OCI-LY7 (cell line): ENCODE measurements around the gene SMARCAL1. TPM values are rescaled to one million over a fixed set of nuclear protein-coding genes. Genes with fewer than 3 reads are reported as not detected.

ENCODE experiments used
- BruUV-seq: library from RNA; stranded (reverse); fragments of 400-500 nt; replicated peaks from 2 replicates; lab custom pipeline; 2021; lab: Mats Ljungman, UMichigan
- CTCF ChIA-PET: fragments of 300-600 bp; sonication (Branson Sonifier 250); formaldehyde crosslinking; loops from one replicate; lab custom pipeline; 2022; ENCODE audit warnings: antibody characterized with exemption; ENCODE audit not compliant: unreplicated experiment; lab: Charles Lee
- POLR2A ChIA-PET: fragments of 300-600 bp; sonication (Branson Sonifier 250); formaldehyde crosslinking; loops from one replicate; lab custom pipeline; 2022; ENCODE audit warnings: antibody characterized with exemption; lab: Charles Lee
- DNase-seq: peaks from one replicate; pipeline ENCODE4 v3.0.0-alpha.2; 2015; ENCODE audit warnings: low spot score
- H2AFZ ChIP-seq: fragments of 200-600 bp; sonication (generic), shearing (Covaris generic); 2 replicates; pipeline ENCODE4 v1.6.1; 2014; ENCODE audit warnings: mild to moderate bottlenecking, antibody characterized with exemption, low read length, moderate library complexity
- H3K27ac ChIP-seq: fragments of 200-600 bp; sonication (generic); 2 replicates; pipeline ENCODE4 v1.5.1; 2014; ENCODE audit warnings: mixed run types, low read depth, mild to moderate bottlenecking, moderate library complexity, low read length, inconsistent platforms; ENCODE audit not compliant: poor library complexity, severe bottlenecking
- H3K36me3 ChIP-seq: fragments of 200-600 bp; sonication (generic); 2 replicates; pipeline ENCODE4 v1.6.1; 2014; ENCODE audit warnings: mild to moderate bottlenecking, antibody characterized with exemption, low read length, moderate library complexity, mixed read lengths; ENCODE audit not compliant: insufficient read depth
- H3K4me1 ChIP-seq: fragments of 200-600 bp; sonication (generic); 2 replicates; pipeline ENCODE4 v1.5.1; 2014; ENCODE audit warnings: mild to moderate bottlenecking, low read length; ENCODE audit not compliant: insufficient read depth, poor library complexity, severe bottlenecking
- H3K4me2 ChIP-seq: fragments of 200-600 bp; sonication (generic); 2 replicates; pipeline ENCODE4 v1.6.1; 2014; ENCODE audit warnings: mild to moderate bottlenecking, low read length
- H3K4me3 ChIP-seq: fragments of 200-600 bp; sonication (generic); 2 replicates; pipeline ENCODE4 v1.5.1; 2014; ENCODE audit warnings: mild to moderate bottlenecking, low read depth, low read length; ENCODE audit not compliant: poor library complexity, severe bottlenecking
- H3K79me2 ChIP-seq: fragments of 200-600 bp; sonication (generic); 2 replicates; pipeline ENCODE4 v1.6.1; 2016; ENCODE audit warnings: low read depth, mild to moderate bottlenecking, low read length, moderate library complexity, mixed read lengths; ENCODE audit not compliant: insufficient read depth
- H3K9me2 ChIP-seq: fragments of 200-600 bp; sonication (generic); 2 replicates; pipeline ENCODE4 v1.6.1; 2016; ENCODE audit warnings: mild to moderate bottlenecking, low read length, mixed read lengths; ENCODE audit not compliant: insufficient read depth
- H3K9me3 ChIP-seq: fragments of 200-600 bp; sonication (generic); 2 replicates; pipeline ENCODE4 v1.6.1; 2014; ENCODE audit warnings: mild to moderate bottlenecking, mixed run types, low read length, mixed read lengths
- H4K20me1 ChIP-seq: fragments of 200-600 bp; sonication (generic); 2 replicates; pipeline ENCODE4 v1.6.1; 2014; ENCODE audit warnings: mild to moderate bottlenecking, antibody characterized with exemption, low read length, moderate library complexity, mixed read lengths; ENCODE audit not compliant: insufficient read depth
- CTCF ChIP-seq: fragments of 200-600 bp; sonication (generic); conservative IDR thresholded peaks from 2 replicates; pipeline ENCODE4 v1.5.1; 2014; ENCODE audit warnings: mild to moderate bottlenecking, antibody characterized with exemption, low read length, moderate library complexity, mixed read lengths
- EZH2phosphoT487 ChIP-seq: fragments of 200-600 bp; sonication (generic); IDR thresholded peaks from 2 replicates; pipeline ENCODE4 v1.6.1; 2018; ENCODE audit warnings: low read depth, borderline replicate concordance, mild to moderate bottlenecking, mixed run types, antibody characterized with exemption, low read length, moderate library complexity, mixed read lengths
- intact Hi-C: fragments of 100-400 bp; cut with micrococcal nuclease; formaldehyde crosslinking; loops from one replicate; pipeline ENCODE4 v1.10.0; 2022; ENCODE audit not compliant: unreplicated experiment
- total RNA-seq, 2 experiments: library from RNA; depleted of rRNA in 1 of 2; stranded (reverse); fragments of >200 nt in 1 of 2; shearing (Covaris generic) in 1 of 2; gene quantifications; 2 replicates each; pipeline ENCODE4 v1.2.3, GENCODE V29; 2014 to 2022

SMARCAL1 gene
- total RNA-seq, 2 experiments from 2014 or later, result 12.2 to 26.1 TPM

DNA sequence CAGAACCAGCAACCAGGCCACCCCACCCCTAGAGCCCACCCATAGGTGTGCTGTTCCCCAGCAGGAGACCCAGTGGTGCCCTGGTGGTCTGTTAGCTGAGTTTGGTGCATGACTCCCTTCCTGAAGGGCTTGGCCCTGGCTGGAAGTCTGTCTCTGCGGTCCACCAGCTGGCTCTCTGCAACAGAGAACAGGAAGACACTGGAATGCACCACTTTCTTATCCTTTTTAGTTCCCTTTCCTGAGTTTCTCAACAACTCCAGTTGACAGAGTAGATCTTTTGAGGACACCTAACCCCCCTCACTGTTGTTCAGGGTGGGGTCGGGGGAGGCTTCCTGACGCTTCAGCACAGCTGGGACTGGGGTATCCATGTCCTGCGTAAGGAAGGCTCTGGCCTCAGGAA lies 74.4 kb downstream of the SMARCAL1 start:
- Histone ChIP-seq H3K4me1 (peaks cover 3% of the 10 kb centered on the region), H3K79me2 (no peaks in the 10 kb centered on the region), H3K36me3 (peaks cover 10% of the 10 kb centered on the region), H3K9me3 (no peaks in the 10 kb centered on the region), H3K27ac (no peak overlapping the region), H4K20me1 (no peaks in the 10 kb centered on the region), H3K4me2 (no peak overlapping the region), H3K4me3 (no peak overlapping the region), H3K9me2 (no peaks in the 10 kb centered on the region), H2AFZ (no peak overlapping the region)
- no peak for DNase-seq
- CTCF ChIA-PET, result no interaction called here
- TF ChIP-seq CTCF (no peak), EZH2phosphoT487 (no peak)
- BruUV-seq, result no TSS peak
- intact Hi-C loops, result no loop called here
- POLR2A ChIA-PET, result interaction anchor here (2.2 kb wide), 1 partner anchor 11 kb away, joined by 7 read pairs; the partner anchor contains the start of gene RPL37A

DNA sequence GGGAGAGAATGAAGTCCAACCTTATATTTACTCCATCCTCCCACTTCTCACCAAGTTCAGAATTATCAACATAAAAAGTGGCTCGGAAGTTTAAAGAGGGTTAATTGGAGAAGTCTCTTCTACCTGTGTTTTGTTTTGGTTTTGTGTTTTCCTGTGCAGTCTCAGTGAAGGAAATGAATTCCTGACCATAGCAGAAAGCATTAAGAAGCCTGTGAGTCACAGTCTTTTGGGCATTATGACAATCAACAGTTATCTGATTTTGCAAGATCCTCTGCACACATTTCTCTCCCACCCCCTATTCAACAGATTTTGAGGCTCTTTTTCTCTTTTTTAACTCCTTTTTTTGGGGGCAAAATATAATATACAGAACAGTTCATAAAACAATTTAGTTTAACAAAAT lies 77.8 kb downstream of the SMARCAL1 start:
- BruUV-seq, result no TSS peak
- CTCF ChIA-PET, result no interaction called here
- Histone ChIP-seq H3K27ac (no peak overlapping the region), H3K4me1 (peaks cover 19% of the 10 kb centered on the region), H3K36me3 (no peaks in the 10 kb centered on the region), H3K9me2 (no peaks in the 10 kb centered on the region), H3K79me2 (no peaks in the 10 kb centered on the region), H3K4me2 (no peak overlapping the region), H4K20me1 (no peaks in the 10 kb centered on the region), H2AFZ (no peak overlapping the region), H3K9me3 (no peaks in the 10 kb centered on the region), H3K4me3 (no peak overlapping the region)
- POLR2A ChIA-PET, result no interaction called here
- TF ChIP-seq CTCF (no peak), EZH2phosphoT487 (no peak)
- intact Hi-C loops, result loop anchor here (10.0 kb wide), 1 partner anchor 1675 kb away; no protein-coding TSS in a partner anchor
- no peak for DNase-seq

DNA sequence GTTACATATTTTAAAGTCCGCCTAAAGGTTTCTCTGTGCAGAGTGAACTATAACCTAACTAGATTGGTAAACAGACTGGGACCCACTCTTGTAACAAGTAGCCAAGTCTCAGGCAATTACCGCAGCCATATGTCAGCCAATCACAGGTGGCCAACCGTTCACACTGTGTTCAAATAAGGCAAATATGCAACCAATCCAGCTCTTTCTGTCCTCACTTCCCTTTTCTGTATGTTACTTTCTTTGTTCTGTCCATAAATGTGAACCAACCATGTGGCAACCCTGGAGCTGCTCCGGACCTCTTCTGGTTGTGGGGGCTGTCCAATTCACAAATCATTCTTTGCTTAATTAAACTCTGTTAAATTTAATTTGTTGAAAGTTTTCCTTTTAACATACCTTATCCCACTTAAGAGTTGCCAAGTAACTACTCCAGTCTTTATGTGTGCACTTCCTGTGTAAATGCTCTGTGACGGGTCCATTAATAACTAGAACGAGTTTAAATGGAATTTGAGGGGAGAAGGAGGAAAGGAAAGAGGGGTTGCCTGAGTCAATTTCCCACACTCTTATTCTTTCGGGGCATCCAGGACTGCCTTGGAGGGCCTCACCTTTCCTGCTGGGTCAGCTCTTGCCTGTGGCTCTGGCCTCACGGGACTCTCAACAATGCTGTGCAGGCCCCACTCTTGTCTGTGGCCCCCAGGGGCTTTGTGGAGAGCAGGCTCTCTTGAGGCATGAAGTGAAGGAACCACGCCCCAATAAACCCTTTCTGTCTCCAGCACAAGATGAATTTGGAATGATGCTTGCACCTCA lies 79.7 kb downstream of the SMARCAL1 start:
- peak overlapping the region; percentile 16 for H3K27ac ChIP-seq
- no peaks in the 10 kb centered on the region for H3K9me2 ChIP-seq
- peaks cover 22% of the 10 kb centered on the region for H3K4me1 ChIP-seq
- no peak for TF ChIP-seq EZH2phosphoT487
- TF ChIP-seq CTCF, result no peak
- no TSS peak for BruUV-seq
- intact Hi-C loops, result loop anchor here (10.0 kb wide), 1 partner anchor 1677 kb away; no protein-coding TSS in a partner anchor
- DNase-seq, result peak; percentile 66
- no peaks in the 10 kb centered on the region for H3K79me2 ChIP-seq
- peak overlapping the region; percentile 36 for H3K4me2 ChIP-seq
- H2AFZ ChIP-seq, result peak overlapping the region; percentile 76
- 0 out of 2 replicates have a peak, but pooled peaks cover 6% of the 10 kb centered on the region for H3K36me3 ChIP-seq
- peak overlapping the region; percentile 10 for H3K4me3 ChIP-seq
- POLR2A ChIA-PET, result interaction anchor here (0.6 to 0.9 kb wide), 2 partner anchors 9 to 12 kb away, joined by 3 to 4 read pairs; no protein-coding TSS in a partner anchor
- H3K9me3 ChIP-seq, result no peaks in the 10 kb centered on the region
- H4K20me1 ChIP-seq, result no peaks in the 10 kb centered on the region
- CTCF ChIA-PET, result no interaction called here
